Epithelial cell of prostate (primary cell): ENCODE data around the gene RILPL1.
"Not testable (repeated sequence)": the region's sequence is repeated elsewhere in the genome, so short reads cannot be mapped to it uniquely, and the experiment has no call there.

ENCODE experiments used
- DNase-seq: peaks from one replicate; pipeline ENCODE4 v3.0.0-alpha.2; 2011; ENCODE audit warnings: low read depth, low spot score
- H3K27ac ChIP-seq: fragments of 450-650 bp; 2 replicates; pipeline ENCODE4 v1.5.1; 2017; ENCODE audit warnings: mild to moderate bottlenecking

The RILPL1 gene

DNA sequence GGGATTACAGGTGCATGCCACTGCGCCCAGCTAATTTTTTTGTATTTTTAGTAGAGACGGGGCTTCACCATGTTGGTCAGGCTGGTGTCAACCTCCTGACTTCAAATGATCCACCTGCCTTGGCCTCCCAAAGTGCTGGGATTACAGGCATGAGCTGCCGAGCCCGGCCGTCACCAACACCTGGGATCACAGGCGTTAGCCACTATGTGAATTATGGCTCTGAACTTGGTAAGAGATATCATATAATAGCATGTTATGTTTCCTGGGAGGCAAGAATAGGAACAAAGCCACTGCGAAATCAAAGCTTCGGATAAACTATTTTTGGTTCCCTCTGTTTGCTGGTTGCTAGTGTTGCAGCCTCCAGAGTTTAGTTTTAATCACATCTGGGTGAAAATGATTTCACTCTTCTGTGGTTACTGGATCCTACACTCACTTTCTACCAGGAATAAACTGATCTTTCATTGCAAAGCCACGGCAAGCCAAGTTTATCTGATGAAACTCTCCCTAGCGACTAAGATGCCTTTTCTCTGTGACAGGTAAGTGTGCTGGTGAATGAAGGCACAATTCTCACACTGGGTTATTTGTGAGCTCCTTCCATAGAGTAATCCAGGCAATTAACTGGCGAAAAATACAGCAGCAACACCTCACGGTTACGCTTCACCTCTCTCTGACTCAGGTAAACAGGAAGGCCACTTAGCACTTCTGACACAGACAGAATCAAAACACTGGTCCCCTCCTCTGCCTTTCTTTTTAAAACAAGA is 58.9 kb downstream of the RILPL1 start:
- DNase-seq = no peak
- no peak overlapping the region for H3K27ac ChIP-seq

DNA sequence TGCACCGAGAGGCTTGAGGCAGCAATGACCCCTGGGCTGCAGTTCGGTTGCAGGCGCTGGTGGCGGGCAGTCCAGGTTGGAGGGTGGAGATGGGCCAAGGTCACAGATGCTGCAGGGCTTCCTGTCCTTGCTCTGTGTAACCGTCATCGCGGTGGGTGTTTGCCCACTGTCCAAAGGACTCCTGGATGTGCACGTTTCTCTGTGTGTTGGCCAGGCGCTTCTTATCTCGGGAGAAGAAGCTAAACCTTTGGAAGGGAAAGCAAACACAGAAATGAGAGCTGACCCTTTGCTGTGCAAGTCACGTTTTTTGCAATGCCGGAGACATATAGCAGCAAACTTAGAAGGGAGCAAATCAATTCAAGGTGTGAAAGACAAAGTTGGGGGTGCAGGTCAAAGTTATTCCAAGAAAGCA is 61.1 kb downstream of the RILPL1 start:
- no peak overlapping the region for H3K27ac ChIP-seq
- DNase-seq = no peak

DNA sequence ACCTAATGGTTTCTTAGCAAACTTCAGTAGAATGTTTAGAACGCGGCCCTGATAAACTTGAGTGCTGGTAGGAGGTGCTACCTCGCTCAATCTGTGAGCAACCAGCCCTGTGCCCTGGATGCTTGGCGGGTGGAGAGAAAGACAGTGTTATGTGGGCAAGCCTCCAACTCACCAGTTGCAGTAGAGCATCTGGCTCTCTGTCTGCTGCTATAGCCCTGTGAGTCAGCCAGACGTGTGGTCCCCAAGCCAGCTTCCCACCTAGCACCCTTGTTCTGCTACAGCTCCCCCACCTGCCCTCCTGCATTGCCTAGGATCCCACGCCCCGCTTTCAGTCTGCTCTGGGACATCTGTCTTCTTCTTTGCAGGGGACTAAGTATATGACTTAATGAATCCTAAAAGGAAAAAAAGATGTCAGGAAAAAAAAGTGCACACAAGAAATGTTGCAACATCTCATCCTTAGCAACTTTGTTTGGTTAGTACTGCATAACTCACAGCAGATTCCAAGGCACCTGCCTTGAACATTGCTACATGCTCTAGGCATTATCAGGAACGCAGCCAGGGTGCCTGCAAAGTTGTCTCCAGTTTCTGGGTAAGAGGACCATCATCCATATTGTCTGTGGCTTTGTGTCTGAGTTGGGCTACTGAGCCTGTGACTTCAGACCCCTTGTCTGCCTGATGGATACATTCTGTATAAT is 62.0 kb downstream of the RILPL1 start:
- H3K27ac ChIP-seq = no peak overlapping the region
- no peak for DNase-seq

DNA sequence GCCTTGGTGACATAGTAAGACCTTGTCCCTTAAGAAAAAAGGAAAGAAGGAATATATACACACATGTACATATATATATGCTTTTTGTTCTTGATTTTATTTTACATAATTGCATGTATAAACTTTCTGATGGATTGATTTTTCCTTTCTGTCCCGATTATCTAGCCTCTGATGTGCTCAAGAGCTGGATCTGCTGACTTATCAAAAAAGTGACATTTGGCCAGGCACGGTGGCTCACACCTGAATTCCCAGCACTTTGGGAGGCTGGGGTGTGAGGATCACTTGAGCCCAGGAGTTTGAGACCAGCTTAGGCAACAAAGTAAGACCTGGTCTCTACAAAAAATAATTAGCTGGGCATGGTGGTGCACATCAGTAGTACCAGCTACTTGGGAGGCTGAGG is 63.5 kb downstream of the RILPL1 start:
- no peak overlapping the region for H3K27ac ChIP-seq
- DNase-seq = no peak

DNA sequence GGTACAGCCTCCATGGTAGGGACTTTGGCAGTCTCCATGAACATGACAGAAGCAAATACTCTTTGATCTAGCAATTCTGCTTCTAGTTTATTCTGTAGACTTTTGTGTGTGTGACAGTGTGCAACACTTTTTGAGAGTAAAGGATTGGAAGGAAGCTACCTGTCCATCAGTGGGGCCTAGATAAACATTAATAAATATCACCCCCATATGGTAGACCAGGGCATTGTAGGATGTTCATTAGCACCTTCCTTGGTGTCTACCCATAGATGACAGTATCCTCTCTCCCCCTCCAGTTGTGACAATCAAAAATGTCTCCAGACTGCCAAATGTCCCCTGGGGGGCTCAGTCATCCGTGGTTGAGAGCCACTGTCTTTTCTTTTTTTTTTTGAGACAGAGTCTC is 64.7 kb downstream of the RILPL1 start:
- DNase-seq = no peak

DNA sequence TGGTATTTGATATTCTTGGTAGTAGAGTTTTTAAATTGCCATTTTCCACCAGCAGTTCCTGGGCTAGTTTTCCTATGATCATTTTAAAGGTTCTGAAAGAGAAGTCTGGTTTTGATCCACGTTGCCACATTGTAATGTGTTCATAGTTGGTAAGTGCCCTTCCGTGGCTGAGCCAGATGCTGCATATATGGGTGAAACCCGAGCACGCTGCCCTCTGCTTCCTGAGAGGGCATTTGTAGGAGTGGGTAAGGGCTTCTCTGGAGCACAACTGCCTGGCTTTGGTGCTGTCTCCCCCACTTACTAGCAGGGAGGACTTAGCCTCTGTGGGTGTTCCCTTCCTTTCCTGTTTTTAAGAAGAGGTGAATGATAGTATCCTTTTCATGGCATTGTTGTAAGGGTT is 68.4 kb downstream of the RILPL1 start:
- H3K27ac ChIP-seq = no peak overlapping the region
- no peak for DNase-seq

More for the DNA sequence above, 64.7 kb downstream of the RILPL1 start:
- H3K27ac ChIP-seq = no peak overlapping the region

DNA sequence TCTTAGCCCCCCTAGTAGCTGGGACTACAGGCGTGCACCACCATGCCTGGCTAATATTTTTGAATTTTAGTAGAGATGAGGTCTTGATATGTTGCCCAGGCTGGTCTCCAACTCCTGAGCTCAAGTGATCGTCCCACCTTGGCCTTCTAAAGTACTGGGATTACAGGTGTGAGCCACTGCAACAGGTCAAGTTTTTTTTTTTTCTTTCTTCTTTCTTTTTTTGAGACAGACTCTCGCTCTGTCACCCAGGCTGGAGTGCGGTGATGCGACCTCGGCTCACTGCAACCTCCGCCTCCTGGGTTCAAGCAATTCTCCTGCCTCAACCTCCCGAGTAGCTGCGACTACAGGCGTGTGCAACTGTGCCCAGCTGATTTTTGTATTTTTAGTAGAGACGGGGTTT is 70.3 kb downstream of the RILPL1 start:
- not testable (repeated sequence) for H3K27ac ChIP-seq, DNase-seq

DNA sequence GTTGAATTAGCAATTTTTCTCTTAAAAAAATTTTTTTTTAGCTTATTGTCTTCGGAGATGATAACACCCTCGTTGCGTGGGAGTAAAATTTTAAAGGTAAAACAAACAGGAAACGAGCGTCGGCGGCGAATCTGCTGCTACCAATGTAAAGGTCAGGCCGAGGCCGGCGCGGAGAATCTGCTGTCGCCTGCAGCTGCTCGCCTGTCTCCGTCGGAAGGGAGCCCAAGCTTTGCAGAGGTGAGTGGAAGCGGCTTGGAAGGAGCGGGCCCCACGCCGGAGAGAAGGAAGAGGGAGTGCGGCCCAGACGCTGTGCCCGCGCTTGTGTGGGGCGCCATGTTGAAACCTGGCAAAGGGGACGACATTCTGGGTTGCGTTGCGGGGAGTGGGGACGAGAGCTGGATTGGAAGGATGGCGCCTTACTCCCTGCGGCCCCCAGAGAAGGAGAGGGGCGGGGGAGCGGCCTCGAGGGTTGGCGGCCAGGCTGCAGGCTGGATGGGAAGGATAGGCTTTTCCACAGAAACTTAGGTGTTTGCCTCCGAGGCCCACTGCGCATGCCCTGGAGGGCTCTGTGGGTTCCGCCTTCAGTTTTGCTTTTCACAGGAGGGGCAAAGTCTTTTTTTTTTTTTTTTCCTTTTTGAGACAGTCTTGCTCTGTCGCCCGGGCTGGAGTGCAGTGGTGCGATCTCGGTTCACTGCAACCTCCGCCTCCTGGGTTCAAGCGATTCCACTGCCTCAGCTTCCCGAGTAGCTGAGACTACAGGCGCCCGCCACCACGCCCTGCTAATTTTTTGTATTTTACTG is 75.3 kb downstream of the RILPL1 start, which contains the start of gene SNRNP35:
TSS of gene SNRNP35 (plus strand) at position 160 of the 800 bp plus-strand sequence. CDS start 7,402 bp downstream, outside the sequence.
- DNase-seq = no peak
- peak within 1 kb of the TSS; percentile 96 for H3K27ac ChIP-seq

DNA sequence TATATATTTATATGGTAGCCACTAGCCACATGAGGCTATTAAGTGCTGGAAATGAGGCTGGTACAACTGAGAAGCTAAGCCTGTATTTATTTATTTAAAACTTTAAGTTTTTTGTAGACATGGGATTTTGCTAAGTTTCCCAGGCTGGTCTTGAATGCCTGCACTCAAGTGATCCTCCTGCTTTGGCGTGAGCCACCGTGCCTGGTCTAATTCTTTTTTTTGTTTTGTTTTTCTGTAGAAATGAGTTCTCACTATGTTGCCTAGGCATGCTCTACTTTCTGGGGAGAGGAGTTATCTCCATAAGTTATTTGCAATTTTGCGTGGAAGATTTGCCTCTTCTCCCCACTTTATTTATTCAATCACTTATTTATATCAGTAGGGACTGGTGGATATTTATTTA is 80.4 kb downstream of the RILPL1 start:
- no peak overlapping the region for H3K27ac ChIP-seq
- no peak for DNase-seq

DNA sequence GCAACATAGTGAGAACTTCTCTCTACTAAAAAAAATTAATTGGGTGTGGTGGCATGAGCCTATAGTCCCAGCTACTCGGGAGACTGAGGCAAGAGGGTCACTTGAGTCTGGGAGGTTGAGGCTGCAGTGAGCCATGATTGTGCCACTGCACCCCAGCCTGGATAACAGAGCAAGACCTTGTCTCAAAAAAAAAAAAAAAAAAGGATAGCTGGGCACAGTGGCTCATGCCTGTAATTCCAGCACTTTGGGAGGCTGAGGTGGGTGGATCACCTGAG is 81.3 kb downstream of the RILPL1 start:
- H3K27ac ChIP-seq, DNase-seq: not testable (repeated sequence)

DNA sequence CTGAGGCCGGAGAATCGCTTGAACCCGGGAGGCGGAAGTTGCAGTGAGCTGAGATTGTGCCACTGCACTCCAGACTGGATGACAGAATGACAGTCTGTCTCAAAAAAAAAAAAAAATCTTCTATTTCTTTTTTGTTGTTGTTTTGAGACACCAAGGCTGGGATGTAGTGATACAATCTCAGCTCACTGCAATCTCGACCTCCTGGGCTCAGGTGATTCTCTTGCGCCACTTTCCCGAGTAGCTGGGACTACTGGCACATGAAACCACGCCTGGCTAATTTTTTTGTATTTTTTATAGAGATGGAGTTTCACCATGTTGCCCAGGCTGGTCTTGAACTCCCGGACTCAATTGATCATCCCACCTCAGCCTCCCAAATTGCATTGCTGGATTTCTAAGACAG is 82.9 kb downstream of the RILPL1 start:
- H3K27ac ChIP-seq = no peak overlapping the region
- DNase-seq = no peak

DNA sequence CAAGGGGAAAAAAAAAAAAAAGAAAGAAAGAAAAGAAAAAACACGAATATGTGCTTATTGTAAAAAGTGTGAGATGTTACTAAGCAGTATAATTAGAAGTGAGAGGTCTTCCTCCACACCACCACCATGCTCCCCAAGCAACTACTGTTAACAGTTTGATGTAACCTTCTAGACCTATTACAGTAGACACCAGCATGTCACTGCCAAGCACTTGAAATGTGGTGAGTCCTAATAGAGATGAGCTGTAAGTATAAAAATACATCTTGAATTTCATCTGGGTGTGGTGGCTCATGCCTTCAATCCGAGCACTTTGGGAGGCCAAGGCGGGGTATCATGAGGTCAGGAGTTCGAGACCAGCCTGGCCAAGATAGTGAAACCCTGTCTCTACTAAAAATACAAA is 83.7 kb downstream of the RILPL1 start:
- DNase-seq = no peak
- H3K27ac ChIP-seq = no peak overlapping the region

DNA sequence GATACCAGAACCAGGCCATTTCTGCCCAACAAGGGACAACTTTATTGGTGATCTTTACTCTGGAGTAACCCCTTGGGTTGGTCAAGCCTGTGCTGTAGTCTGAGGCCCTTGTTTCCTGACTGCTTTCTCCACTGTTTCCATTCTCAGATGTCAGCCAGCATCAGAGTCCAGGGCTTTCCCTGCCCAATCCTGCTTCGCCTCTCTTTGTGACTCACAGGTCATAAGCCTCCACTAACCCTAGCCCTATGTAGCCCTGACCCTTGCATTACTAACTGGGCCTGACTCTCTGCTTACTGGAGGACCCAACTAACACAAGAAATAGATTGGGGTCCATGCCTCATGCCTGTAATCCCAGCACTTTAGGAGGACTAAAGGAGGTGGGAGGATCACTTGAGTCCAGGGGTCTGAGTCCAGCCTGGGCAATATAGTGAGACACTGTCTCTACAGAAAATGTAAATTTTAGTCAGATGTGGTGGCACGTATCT is 84.2 kb downstream of the RILPL1 start:
- DNase-seq = no peak
- no peak overlapping the region for H3K27ac ChIP-seq

DNA sequence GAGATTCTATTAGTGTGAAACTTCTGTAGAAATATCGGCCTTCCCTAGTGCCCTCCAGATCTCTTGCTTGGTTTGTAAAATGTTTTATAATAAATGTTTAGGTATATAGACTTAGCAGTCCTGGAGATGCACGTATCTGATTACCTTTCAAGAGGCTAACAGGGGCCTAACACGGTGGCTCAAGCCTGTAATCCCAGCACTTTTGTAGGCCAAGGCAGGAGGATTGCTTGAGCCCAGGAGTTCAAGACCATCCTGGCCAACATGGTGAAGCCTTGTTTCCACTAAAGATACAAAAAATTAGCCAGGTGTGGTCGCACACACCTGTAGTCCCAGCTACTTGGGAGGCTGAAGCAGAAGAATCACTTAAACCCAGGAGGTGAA is 87.2 kb downstream of the RILPL1 start:
- H3K27ac ChIP-seq = no peak overlapping the region
- no peak for DNase-seq

DNA sequence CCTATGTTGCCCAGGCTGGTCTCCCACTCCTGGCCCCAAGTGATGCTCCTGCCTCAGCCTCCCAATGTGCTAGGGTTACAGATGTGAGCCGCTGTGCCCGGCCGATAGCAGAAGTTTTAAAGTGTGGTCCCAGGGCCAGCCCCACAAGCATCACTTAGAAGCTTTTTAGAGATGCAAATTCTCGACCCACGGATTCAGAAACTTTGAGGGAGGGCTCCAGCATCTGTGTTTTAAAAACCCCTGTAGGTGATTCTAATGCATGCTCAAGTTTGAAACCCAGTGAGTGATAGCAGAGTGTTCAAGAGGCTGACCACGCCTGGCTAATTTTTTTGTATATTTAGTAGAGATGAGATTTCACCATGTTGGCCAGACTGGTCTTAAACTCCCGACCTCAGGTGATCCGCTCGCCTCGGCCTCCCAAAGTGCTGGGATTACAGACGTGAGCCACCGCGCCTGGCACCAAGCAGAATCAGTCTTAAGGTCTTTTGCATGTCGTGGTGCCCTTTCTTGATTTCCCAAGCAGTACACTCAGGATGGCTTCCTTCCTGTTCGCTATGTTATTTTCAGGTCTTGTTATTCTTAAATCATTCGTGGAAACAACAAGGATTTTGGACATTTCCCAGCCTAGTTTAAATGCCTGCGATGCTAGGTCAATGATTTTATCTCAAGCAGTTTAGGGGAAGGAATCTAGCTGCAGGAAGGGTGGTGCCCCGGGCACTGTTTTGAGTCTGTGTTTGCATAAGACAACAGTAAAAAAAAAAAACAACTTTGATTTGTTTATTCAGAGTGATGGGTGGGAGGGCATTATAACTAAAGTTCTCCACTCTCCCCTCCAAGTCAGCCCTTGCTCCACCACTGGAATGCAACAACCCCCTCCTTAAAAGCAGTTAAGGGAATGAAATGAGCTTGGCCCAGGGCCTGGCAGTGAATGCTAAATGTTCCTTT is 87.9 kb downstream of the RILPL1 start:
- no peak overlapping the region for H3K27ac ChIP-seq

DNA sequence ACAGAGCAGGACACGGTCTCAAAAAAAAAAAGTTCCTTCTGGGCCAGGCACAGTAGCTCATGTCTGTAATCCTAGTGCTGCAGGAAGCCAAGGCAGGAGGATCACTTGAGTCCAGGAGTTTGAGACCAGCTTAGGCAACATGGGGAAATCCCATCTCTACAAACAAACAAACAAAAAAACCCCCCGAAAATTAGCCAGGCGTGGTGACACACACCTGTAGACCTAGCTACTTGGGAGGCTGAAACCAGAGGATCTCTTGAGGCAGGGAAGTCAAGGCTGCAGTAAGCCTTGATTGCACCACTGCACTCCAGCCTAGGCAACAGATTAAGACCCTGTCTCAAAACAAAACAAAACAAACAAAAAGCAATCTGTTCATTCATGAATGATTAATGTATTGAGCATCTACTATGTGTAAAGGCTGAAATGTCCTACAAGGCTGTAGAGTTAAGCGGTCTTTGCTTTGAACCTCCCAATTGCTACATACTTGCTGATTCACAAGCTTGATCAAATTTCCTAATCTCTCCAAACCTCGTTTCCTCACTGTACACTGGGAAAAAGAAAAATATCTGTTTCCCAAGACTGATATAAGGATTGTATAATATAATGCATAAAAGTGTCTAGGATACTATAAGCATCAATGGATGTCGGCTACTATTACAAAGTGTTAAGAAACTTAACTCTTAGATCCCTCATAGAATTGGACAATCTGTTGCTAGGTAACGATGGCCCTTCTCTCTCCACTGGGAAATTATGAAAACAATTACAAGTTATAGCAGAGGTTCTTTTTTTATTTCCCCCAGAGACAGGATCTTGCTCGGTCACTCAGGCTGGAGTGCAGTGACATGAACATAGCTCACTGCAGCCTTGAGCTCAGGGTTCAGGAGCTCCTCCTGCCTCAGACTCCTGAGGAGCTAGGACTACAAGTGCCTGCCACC is 89.2 kb downstream of the RILPL1 start:
- no peak overlapping the region for H3K27ac ChIP-seq
- no peak for DNase-seq

More for the DNA sequence above, 87.9 kb downstream of the RILPL1 start:
- no peak for DNase-seq

DNA sequence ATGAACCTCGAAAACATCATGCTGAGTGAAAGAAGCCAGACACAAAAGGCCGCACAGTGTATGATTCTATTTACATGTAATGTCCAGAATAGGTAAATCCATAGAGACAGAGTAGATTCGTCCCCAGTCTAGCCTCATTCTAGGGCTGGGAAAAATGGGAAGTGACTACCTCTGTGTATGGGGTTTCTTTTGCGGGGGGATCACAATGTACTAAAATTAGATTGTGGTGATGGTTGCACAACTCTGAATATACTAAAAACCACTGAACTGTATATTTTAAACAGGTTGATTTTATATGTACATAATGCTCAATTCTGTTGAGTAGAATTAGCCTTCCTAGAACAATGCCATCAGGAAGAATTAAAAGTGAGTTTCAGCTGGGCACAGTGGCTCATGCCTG is 90.7 kb downstream of the RILPL1 start:
- no peak for DNase-seq
- H3K27ac ChIP-seq = no peak overlapping the region

DNA sequence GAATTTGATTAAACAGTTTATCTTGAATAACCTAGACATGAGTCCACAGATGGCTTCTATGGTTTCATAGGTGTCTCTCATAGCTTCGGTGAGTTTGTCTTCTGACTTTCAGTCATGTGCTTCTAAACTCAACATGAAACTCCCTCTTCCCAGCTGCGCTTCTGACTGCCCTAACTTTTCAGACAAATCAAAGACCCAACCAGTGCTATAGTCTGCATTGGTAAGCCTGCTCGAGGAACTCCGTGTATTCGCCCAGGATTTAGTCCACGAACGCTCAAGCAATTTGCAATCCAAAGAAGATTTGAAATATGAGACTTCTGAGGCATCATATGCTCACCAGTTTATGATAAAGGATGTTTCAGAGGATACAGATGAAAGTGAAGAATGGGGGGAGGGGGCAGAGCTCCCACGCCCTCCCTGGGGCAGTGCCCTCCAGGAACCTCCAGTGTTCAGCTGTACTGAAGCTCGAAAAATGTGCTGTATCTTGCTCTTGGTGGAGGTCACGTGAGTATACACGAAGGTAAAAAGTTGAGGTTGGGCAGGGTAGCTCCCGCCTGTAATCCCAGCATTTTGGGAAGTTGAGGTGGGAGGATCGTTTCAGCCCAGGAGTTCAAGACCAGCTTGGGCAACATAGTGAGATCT is 91.9 kb downstream of the RILPL1 start:
- H3K27ac ChIP-seq = no peak overlapping the region
- no peak for DNase-seq
